Inflammatory macrophage treated with lipopolysaccharide for 1 hour (primary cell): ENCODE results near the gene DIP2A.
"Not testable (repeated sequence)": the region's sequence is repeated elsewhere in the genome, so short reads cannot be mapped to it uniquely, and the experiment has no call there.

Experiments
- DNase-seq, 2 donors: peaks; one replicate each; pipeline ENCODE4 v3.0.0-alpha.2; 2020 to 2022

Gene DIP2A

GRCh38 chr21:46448855-46449254 lies 9.8 kb upstream of the DIP2A start:
- not testable (repeated sequence) for DNase-seq

- no peak for DNase-seq
These were observed 6.0 kb upstream of the DIP2A start for GRCh38 chr21:46452710-46453109.

GRCh38 chr21:46454142-46454541 lies 4.5 kb upstream of the DIP2A start:
- no peak for DNase-seq

- DNase-seq = peak in 1 of 2 donors; percentile 33
These were observed 3.9 kb upstream of the DIP2A start for GRCh38 chr21:46454634-46455390.

GRCh38 chr21:46455575-46456385 lies 2.9 kb upstream of the DIP2A start:
- DNase-seq = no peak

- DNase-seq = no peak
These were observed 1.9 kb upstream of the DIP2A start for GRCh38 chr21:46456750-46457149.

- DNase-seq = peak; percentile 46 to 65
These were observed 833 bp upstream of the DIP2A start for GRCh38 chr21:46457801-46458314.

- DNase-seq = no peak
These were observed 299 bp downstream of the DIP2A start for GRCh38 chr21:46459024-46459355.

- DNase-seq = peak in 1 of 2 donors; percentile 53
These were observed 843 bp downstream of the DIP2A start for GRCh38 chr21:46459356-46460112.

- no peak for DNase-seq
These were observed 3.2 kb downstream of the DIP2A start for GRCh38 chr21:46461909-46462308.

- DNase-seq = not testable (repeated sequence)
These were observed 6.5 kb downstream of the DIP2A start for GRCh38 chr21:46465153-46465552.

- no peak for DNase-seq
These were observed 7.0 kb downstream of the DIP2A start for GRCh38 chr21:46465651-46466050.

- DNase-seq = no peak
These were observed 9.6 kb downstream of the DIP2A start for GRCh38 chr21:46468108-46468774.

GRCh38 chr21:46469275-46469674 lies 10.6 kb downstream of the DIP2A start:
- no peak for DNase-seq

GRCh38 chr21:46471514-46471913 lies 12.8 kb downstream of the DIP2A start:
- no peak for DNase-seq

- peak; percentile 64 to 66 for DNase-seq
These were observed 13.6 kb downstream of the DIP2A start for GRCh38 chr21:46472246-46472645.

GRCh38 chr21:46474382-46474781 lies 15.7 kb downstream of the DIP2A start:
- DNase-seq = peak; percentile 54 to 79

GRCh38 chr21:46475296-46475695 lies 16.6 kb downstream of the DIP2A start:
- no peak for DNase-seq

GRCh38 chr21:46477765-46478164 lies 19.1 kb downstream of the DIP2A start:
- no peak for DNase-seq

GRCh38 chr21:46478910-46479309 lies 20.2 kb downstream of the DIP2A start:
- no peak for DNase-seq

GRCh38 chr21:46480466-46480865 lies 21.8 kb downstream of the DIP2A start:
- no peak for DNase-seq

GRCh38 chr21:46482225-46482845 lies 23.6 kb downstream of the DIP2A start:
- DNase-seq = no peak
